ENCODE measurements around the gene TAF8.
A peak's percentile ranks its signal among the peaks of the same experiment; 100 is the strongest.

The TAF8 gene

DNA sequence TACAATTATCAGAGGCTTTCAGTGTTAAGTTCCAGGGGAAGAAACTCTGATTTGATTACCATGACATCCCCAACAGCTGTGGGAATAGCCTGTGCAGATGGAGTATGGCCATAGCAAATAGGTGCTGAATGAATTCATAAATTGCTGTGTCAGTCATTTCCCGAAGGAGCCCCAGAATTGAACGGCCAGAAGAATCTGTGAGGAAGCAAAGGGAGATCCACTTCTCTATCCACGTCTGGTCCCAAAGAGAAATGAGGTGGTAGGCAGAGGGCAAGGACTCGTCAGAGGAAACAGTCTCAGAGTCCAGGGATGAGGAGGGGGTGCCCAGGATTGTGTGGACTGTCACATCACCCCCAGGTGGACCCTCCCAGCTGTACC lies 3.1 kb upstream of the TAF8 start:
- Histone ChIP-seq H3K27me3 (ENCODE audit: insufficient read depth, poor library complexity, severe bottlenecking) (no peaks in the 10 kb centered on the region), H3K9me3 (ENCODE audit: severe bottlenecking) (no peaks in the 10 kb centered on the region), H3K27ac (ENCODE audit: poor library complexity, severe bottlenecking) (peak overlapping the region; percentile 94), H3K4me1 (ENCODE audit: insufficient read depth, poor library complexity, severe bottlenecking) (peaks cover 43% of the 10 kb centered on the region), H3K4me3 (ENCODE audit: severe bottlenecking) (peak overlapping the region; percentile 49), H3K36me3 (ENCODE audit: low read depth) (peaks cover 24% of the 10 kb centered on the region)
- ATAC-seq (ENCODE audit: low read depth): no peak
- TF ChIP-seq, protein P1, sequence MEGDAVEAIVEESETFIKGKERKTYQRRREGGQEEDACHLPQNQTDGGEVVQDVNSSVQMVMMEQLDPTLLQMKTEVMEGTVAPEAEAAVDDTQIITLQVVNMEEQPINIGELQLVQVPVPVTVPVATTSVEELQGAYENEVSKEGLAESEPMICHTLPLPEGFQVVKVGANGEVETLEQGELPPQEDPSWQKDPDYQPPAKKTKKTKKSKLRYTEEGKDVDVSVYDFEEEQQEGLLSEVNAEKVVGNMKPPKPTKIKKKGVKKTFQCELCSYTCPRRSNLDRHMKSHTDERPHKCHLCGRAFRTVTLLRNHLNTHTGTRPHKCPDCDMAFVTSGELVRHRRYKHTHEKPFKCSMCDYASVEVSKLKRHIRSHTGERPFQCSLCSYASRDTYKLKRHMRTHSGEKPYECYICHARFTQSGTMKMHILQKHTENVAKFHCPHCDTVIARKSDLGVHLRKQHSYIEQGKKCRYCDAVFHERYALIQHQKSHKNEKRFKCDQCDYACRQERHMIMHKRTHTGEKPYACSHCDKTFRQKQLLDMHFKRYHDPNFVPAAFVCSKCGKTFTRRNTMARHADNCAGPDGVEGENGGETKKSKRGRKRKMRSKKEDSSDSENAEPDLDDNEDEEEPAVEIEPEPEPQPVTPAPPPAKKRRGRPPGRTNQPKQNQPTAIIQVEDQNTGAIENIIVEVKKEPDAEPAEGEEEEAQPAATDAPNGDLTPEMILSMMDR (IDR thresholded peaks at IDR 0.05; ENCODE audit: poor library complexity, severe bottlenecking): no peak
- DNase-seq (ENCODE audit: low spot score): no peak

DNA sequence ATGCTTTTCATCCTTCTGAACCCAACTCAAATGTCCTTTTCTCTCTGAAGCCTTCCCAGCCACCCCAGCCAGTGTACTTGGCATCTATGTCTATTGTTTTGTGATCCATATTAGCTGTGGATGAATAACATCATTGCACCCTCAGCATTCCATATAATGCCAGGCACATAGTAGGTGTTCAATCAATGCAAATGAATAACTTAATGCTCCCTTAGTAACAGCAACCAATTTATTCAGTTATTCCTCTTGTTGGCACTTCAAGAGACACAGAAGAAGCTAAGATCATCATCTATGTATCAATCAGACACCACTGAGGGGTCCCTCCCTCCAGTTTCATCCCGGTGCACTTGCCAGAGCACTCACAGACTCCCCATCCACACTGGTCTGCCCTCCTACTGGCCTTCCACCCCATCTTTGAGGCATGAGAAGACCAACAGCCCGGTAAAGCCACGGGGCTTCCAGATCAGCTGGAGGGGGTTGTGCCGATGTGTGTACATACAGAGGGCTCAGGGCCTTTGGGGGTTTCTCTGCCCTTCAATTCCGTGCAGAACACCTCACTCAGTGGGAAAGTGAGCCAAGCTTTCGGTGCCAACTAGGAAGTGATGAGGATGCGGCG lies 2.4 kb upstream of the TAF8 start:
- no peak for DNase-seq (ENCODE audit: low spot score)
- no peaks in the 10 kb centered on the region for H3K27me3 ChIP-seq (ENCODE audit: insufficient read depth, poor library complexity, severe bottlenecking)
- H3K36me3 ChIP-seq (ENCODE audit: low read depth): peaks cover 28% of the 10 kb centered on the region
- H3K4me1 ChIP-seq (ENCODE audit: insufficient read depth, poor library complexity, severe bottlenecking): peaks cover 43% of the 10 kb centered on the region
- H3K27ac ChIP-seq (ENCODE audit: poor library complexity, severe bottlenecking): peak overlapping the region; percentile 94
- H3K4me3 ChIP-seq (ENCODE audit: severe bottlenecking): peak overlapping the region; percentile 49
- no peaks in the 10 kb centered on the region for H3K9me3 ChIP-seq (ENCODE audit: severe bottlenecking)
- TF ChIP-seq, protein P1 (IDR thresholded peaks at IDR 0.05; ENCODE audit: poor library complexity, severe bottlenecking): no peak
- no peak for ATAC-seq (ENCODE audit: low read depth)

DNA sequence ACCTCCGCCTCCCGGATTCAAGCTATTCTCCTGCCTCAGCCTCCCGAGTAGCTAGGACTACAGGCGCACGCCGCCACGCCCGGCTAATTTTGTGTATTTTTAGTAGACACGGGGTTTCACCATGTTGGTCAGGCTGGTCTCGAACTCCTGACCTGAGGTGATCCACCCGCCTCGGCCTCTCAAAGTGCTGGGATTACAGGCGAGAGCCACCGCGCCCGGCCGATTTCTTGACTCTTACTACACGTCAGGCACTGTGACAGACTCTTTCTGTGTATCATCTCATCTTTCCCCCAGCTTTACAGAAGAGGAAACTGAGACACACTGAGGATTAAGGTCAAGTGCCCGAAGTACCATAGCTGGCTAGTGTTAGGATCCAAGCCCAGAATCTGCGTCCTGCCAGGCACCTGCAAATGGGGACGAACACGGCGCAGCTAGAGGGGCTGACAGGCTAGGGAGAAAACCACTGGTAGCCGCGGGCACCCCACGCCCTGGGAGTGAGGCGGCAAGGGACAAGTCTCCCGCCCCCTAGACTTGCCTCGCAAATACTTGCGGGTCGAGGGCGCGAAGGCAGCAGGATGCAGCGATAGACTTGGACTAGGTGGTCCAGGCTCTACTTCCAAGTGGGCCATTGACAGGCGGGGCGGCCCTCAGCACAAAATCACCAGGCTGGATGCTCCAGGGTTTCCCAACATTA lies 1.1 kb upstream of the TAF8 start:
- Histone ChIP-seq H3K27me3 (ENCODE audit: insufficient read depth, poor library complexity, severe bottlenecking) (no peaks in the 10 kb centered on the region), H3K9me3 (ENCODE audit: severe bottlenecking) (no peaks in the 10 kb centered on the region), H3K4me3 (ENCODE audit: severe bottlenecking) (peak overlapping the region; percentile 49), H3K27ac (ENCODE audit: poor library complexity, severe bottlenecking) (peak overlapping the region; percentile 94), H3K36me3 (ENCODE audit: low read depth) (peaks cover 37% of the 10 kb centered on the region), H3K4me1 (ENCODE audit: insufficient read depth, poor library complexity, severe bottlenecking) (peaks cover 36% of the 10 kb centered on the region)
- TF ChIP-seq, protein P1 (IDR thresholded peaks at IDR 0.05; ENCODE audit: poor library complexity, severe bottlenecking): peak; percentile 4
- no peak for ATAC-seq (ENCODE audit: low read depth)
- no peak for DNase-seq (ENCODE audit: low spot score)

DNA sequence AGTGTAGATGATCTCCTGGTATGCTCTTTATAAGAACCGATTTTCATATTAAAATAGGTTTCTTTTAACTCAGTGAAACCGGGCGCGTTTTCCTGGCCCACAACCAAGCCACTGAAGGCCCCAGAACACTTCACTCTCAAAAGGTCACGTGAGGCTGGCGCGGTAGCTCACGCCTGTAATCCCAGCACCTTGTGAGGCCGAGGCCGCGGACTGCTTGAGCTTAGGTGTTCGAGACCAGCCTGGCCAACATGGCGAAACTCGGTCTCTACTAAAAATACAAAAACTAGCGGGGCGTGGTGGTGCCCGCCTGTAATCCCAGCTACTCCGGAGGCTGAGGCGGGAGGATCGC lies 402 bp upstream of the TAF8 start:
- Histone ChIP-seq H3K4me3 (ENCODE audit: severe bottlenecking) (peak overlapping the region; percentile 96), H3K36me3 (ENCODE audit: low read depth) (peaks cover 41% of the 10 kb centered on the region), H3K27me3 (ENCODE audit: insufficient read depth, poor library complexity, severe bottlenecking) (no peaks in the 10 kb centered on the region), H3K27ac (ENCODE audit: poor library complexity, severe bottlenecking) (peak overlapping the region; percentile 94), H3K4me1 (ENCODE audit: insufficient read depth, poor library complexity, severe bottlenecking) (peaks cover 29% of the 10 kb centered on the region), H3K9me3 (ENCODE audit: severe bottlenecking) (no peaks in the 10 kb centered on the region)
- ATAC-seq (ENCODE audit: low read depth): no peak
- TF ChIP-seq, protein P1 (IDR thresholded peaks at IDR 0.05; ENCODE audit: poor library complexity, severe bottlenecking): no peak
- no peak for DNase-seq (ENCODE audit: low spot score)

GRCh38 chr6:42051268-42051653 lies 937 bp downstream of the TAF8 start:
- peak overlapping the region; percentile 94 for H3K27ac ChIP-seq (ENCODE audit: poor library complexity, severe bottlenecking)

More at GRCh38 chr6:42051268-42051653, 937 bp downstream of the TAF8 start:
- Histone ChIP-seq H3K27me3 (ENCODE audit: insufficient read depth, poor library complexity, severe bottlenecking) (no peaks in the 10 kb centered on the region), H3K9me3 (ENCODE audit: severe bottlenecking) (no peaks in the 10 kb centered on the region), H3K4me1 (ENCODE audit: insufficient read depth, poor library complexity, severe bottlenecking) (peaks cover 18% of the 10 kb centered on the region), H3K36me3 (ENCODE audit: low read depth) (peaks cover 54% of the 10 kb centered on the region), H3K4me3 (ENCODE audit: severe bottlenecking) (peak overlapping the region; percentile 96)
- DNase-seq (ENCODE audit: low spot score) (no peak), ATAC-seq (ENCODE audit: low read depth) (no peak)
- TF ChIP-seq, protein P1 (IDR thresholded peaks at IDR 0.05; ENCODE audit: poor library complexity, severe bottlenecking): no peak

Measured in RWPE2 (cell line).